HG03060 (cell line): ENCODE results near the gene ZNF385C.

ENCODE experiments used
- ATAC-seq: cut with Tn5 transposase; IDR thresholded peaks from one replicate; pipeline ENCODE4 v1.9.1; 2021; ENCODE audit warnings: low read depth, moderate number of reproducible peaks; ENCODE audit not compliant: unreplicated experiment

The ZNF385C gene

DNA sequence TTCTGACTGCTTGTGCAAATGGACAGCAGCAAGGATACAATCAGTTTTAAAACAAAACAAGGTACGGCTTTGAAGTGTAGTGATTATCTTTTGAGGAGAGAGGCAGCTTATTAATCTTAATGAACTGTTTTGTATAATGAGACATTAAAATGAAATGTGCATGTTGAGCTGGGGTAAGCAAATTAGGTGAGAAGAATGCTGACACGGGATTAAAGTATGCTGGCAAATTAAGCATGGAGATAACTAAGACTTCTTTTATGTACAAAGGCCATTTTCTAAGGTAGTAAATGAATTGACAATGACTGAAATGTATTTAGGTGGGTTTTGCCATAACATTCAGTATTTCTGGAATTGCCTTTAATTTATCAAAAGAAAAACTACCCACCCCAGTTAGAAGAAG is 99.8 kb downstream of the ZNF385C start:
- no peak for ATAC-seq

DNA sequence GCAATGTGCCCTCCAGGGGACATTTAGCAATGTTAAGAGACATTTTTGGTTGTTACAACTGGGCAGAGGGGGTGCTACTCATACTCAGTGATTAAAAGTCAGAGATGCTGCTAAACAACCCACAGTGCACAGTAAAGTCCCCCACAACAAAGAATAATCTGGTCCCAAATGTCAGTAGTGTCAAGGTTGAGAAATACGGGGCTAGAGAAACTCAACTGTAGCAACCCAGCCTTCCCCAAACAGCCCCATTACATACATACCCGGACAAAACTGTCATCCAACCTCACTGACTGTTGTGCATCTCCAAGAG is 101.5 kb downstream of the ZNF385C start:
- no peak for ATAC-seq

DNA sequence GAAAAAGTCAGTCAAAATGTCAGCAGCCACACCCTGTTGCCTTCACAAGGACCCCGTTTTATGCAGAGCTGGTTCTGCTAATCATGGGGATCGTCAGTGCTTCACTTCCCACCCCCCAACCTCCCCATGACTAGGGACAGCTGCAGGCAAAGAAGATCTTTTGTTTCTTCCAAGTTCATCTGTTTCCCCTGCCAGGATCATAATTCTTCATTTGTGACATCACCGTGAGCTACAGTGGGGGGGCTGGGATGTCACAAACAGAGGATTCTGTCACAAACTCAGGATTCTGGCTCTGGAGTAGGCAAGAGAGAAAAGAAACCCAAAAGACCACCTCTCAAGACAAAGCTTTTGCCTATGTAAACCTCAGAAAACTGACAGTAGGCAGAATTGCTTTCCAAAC is 105.7 kb downstream of the ZNF385C start:
- no peak for ATAC-seq

DNA sequence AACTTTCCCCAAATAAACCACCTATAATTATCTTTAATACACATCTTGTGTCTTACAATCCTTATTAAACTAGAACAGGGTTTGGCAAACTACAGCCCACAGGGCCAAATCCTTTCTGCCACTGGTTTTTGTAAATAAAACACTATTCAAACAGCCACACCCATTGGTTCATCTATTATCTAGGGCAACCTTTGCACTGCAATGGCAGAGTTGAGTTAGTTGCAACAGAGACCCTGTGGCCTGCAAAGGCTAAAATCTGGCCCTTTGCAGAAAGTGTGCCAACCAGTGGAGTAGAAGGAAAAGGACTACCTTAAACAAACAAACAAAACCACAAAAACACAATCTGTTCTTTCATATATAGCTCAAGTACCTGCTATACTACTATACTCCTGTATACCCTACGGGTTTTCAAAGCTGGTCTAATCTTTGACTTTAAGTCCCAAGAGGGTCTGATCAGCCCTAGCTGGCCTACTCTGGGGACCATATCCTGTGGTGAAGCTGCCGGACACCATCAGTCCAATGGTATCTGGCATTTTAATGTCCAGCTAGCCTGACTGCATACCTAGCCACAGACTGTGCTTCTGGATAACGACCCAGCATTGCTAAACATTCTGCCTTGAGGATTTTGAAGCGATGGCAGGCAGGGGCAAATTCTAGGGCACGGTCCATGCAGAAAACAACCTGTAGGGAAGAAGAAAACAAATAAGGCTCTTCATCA is 108.4 kb downstream of the ZNF385C start:
- no peak for ATAC-seq

DNA sequence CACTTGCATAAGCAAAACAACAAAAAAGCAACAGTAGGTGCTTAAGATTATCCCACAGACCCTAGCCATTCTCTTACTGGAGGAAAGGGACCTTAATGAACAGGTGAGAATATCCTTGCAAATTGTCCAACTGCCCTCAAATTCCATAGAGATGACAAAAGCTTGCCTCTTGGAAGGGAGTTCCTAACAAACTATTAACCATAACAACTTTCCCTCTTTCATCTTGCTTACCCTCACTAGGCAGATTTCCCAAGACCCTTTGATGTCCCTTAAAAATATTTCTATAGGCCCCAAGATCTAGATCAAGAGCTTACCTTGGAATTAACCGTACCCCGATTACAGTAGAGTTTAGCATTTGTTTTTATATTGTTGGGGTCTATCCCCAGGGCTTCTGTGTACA is 109.9 kb downstream of the ZNF385C start:
- no peak for ATAC-seq

DNA sequence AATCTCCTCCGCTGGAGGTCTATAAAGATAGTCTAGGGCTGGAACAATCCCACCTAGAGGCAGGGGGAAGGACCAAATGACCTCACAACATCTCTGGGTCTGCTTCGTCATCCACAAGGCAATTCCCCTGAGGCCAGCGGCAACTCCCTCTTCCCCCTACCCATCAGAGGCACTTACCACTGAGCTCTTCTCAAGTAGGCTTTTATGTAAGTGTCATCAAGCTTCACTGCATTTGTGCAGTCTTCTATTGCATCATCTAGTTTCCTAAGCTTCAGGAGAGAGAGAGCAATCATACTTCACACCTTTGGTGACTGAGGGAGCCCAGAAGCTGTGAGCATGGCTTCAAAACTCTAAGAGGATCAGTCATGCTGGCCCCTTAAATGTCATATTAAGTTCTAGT is 110.6 kb downstream of the ZNF385C start:
- ATAC-seq, result no peak

DNA sequence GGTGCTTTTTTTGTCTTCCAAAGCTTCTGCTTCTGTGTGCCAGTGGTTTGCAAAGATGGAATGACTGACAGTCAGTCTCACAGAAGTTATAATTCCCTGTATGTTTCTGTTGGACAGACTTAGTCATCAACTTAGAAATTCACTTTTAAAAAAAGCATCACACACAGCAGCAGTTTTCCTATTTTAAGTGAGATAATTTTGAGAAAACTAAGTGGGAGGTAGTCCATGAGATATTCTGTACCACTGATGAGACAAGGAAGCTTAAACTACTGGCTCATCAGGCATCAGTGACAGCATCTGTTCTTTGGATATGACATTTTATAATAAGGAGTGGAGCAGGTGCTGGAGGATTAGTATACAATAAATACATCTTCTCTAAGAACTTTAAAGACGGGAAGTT is 111.6 kb downstream of the ZNF385C start:
- ATAC-seq, result no peak

DNA sequence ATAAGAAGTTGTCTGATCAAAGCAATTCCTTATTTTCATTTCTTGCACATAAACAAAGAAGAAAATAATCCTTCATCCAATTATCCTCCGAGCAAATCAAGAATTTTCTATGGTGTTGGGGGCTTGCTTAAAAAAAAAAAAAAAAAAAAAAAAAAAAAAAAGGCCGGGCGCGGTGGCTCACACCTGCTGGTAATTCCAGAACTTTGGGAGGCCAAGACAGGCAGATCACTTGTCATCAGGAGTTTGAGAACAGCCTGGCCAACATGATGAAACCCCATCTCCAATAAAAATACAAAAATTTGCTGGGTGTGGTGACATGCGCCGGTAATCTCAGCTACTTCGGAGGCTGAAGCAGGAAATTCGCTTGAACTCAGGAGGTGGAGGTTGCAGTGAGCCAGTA is 112.4 kb downstream of the ZNF385C start:
- ATAC-seq, result no peak

DNA sequence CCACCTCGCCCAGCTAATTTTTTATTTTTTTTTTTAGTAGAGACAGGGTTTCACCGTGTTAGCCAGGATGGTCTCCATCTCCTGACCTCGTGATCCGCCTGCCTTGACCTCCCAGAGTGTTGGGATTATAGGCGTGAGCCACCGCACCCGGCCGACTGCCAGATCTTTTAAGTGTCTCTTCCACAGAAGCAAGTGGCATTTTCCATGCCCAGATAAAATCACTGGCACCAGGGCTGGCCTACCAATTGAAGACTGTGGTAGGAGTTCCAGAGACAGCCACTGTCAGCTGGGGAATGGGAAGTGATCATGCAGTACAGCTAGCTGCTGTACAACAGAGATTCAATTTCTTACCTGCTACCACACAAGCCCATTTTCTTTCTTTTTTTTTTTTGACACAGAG is 113.8 kb downstream of the ZNF385C start:
- ATAC-seq, result no peak

DNA sequence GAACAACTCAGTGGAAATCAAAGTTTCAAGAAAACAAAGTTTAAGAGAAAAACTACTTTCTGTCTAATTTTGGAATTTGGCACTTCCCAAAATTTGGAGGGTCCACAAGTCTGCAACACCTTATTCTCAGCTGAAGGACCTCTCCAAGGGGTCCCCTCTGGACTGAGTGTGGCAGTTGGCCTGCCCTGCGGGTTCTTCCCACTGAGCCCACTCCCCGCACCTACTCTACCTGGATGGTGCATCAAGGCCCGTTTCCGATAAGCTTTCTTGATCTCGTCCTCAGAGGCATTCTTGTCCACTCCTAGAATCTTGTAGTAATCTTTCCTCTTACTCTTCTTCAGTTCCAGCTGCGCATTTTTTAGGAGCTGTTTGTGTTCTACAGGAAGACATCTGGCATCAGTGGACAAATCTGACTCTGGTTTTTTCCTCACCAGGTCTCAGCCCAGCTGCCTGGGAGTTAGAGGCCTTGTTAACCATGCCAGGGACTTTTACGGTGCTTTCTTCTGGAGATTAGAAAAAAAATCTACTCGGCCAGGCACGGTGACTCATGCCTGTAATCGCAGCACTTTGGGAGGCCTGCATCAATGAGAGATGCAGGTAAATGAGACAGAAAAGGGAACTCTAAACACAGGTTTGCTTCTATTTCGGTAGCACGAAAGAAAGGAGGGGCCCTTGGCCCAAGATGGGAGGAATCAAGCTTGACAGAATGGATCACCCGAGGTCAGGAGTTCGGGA is 116.1 kb downstream of the ZNF385C start:
- no peak for ATAC-seq

DNA sequence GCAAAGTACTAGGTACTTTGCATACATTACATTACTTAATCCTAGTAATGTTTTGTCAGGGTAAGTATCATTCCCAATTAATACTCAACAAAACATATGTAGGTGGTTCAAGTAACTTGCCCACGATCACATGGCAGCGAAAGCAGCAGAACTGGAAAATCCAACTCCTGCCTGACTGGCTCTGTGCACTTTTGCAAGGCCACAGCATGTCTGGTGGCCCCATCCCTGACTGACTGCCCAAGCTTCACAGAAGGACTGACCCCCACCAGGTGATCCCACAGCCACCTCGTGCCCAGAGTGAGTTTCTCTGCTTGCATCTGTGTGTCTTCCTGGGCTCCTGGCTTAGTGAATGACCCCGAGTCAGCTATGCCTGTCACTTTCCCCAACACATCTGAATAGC is 120.3 kb downstream of the ZNF385C start:
- ATAC-seq, result no peak

DNA sequence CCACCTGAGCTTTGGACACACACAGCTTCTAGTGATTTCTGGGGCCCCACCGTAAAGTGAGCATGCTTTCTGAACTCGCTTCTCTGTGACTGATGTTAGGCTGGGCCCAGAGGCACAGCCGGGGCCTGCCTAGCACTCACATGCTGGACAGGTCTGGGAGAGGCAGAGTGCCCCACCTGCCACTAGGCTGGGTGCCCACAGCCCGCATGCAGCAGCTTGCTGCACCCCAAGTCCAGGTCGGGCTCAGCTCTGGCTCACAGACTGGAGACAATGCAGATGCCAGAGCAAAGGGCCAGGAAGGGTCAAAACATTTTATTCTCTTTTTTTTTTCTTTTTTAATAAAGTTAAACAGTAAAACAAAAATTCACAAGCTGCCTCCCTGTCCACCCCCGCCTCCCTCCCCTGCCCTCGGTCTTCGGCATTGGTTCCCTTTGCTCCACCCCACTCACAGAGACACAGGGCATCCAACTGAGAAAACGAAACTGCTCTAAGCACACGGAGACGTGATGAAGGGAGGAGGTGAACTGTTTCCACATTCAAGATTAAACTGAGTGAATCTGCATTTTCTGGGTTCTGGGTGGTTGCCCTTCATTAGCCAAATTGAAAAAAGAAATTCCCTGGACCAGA is 122.0 kb downstream of the ZNF385C start:
- no peak for ATAC-seq
